Midbrain (tissue), 1 donor: ENCODE results near the gene SLC28A2.
"Not testable (repeated sequence)": the region's sequence is repeated elsewhere in the genome, so short reads cannot be mapped to it uniquely, and the experiment has no call there.

Experiments
- DNase-seq: peaks from one replicate; lab custom pipeline; 2025; lab: John Stamatoyannopoulos, UW

SLC28A2 gene

GRCh38 chr15:45262906-45263461, 10.9 kb downstream of the SLC28A2 start:
- DNase-seq = no peak

GRCh38 chr15:45263854-45264253, 11.8 kb downstream of the SLC28A2 start:
- DNase-seq = no peak

- DNase-seq = no peak
Observed at GRCh38 chr15:45265506-45265905, 13.5 kb downstream of the SLC28A2 start.

GRCh38 chr15:45268135-45268534, 16.1 kb downstream of the SLC28A2 start:
- no peak for DNase-seq

- no peak for DNase-seq
Observed at GRCh38 chr15:45274636-45275380, 22.8 kb downstream of the SLC28A2 start.

- peak; percentile 54 for DNase-seq
Observed at GRCh38 chr15:45276831-45277230, 24.8 kb downstream of the SLC28A2 start.

- DNase-seq = peak; percentile 99
Observed at GRCh38 chr15:45279024-45279698, 27.1 kb downstream of the SLC28A2 start.

- DNase-seq = no peak
Observed at GRCh38 chr15:45285413-45285812, 33.4 kb downstream of the SLC28A2 start.

- DNase-seq = no peak
Observed at GRCh38 chr15:45287390-45287956, 35.4 kb downstream of the SLC28A2 start.

- no peak for DNase-seq
Observed at GRCh38 chr15:45288947-45289346, 36.9 kb downstream of the SLC28A2 start.

GRCh38 chr15:45291822-45292582, 40.0 kb downstream of the SLC28A2 start:
- no peak for DNase-seq

GRCh38 chr15:45293326-45293725, 41.3 kb downstream of the SLC28A2 start:
- DNase-seq = not testable (repeated sequence)

GRCh38 chr15:45298964-45299378, 46.9 kb downstream of the SLC28A2 start:
- not testable (repeated sequence) for DNase-seq

GRCh38 chr15:45304711-45305110, 52.7 kb downstream of the SLC28A2 start:
- DNase-seq = no peak

GRCh38 chr15:45306105-45306504, 54.1 kb downstream of the SLC28A2 start:
- DNase-seq = no peak

- peak; percentile 65 for DNase-seq
Observed at GRCh38 chr15:45307230-45307924, 55.3 kb downstream of the SLC28A2 start.

GRCh38 chr15:45314117-45314516, 62.1 kb downstream of the SLC28A2 start:
- not testable (repeated sequence) for DNase-seq

GRCh38 chr15:45314960-45315359, 62.9 kb downstream of the SLC28A2 start:
- no peak for DNase-seq

- DNase-seq = no peak
Observed at GRCh38 chr15:45319472-45320214, 67.6 kb downstream of the SLC28A2 start.

GRCh38 chr15:45320581-45321205, 68.7 kb downstream of the SLC28A2 start:
- DNase-seq = no peak
